ENCODE measurements around the gene LSM5. TPM values are rescaled to one million over a fixed set of nuclear protein-coding genes. Genes with fewer than 3 reads are reported as not detected.
A peak's percentile ranks its signal among the peaks of the same experiment; 100 is the strongest.
"Not testable (repeated sequence)": the region's sequence is repeated elsewhere in the genome, so short reads cannot be mapped to it uniquely, and the experiment has no call there.

The LSM5 gene
- total RNA-seq, 1 experiment from 2014 or later = 149 TPM

DNA sequence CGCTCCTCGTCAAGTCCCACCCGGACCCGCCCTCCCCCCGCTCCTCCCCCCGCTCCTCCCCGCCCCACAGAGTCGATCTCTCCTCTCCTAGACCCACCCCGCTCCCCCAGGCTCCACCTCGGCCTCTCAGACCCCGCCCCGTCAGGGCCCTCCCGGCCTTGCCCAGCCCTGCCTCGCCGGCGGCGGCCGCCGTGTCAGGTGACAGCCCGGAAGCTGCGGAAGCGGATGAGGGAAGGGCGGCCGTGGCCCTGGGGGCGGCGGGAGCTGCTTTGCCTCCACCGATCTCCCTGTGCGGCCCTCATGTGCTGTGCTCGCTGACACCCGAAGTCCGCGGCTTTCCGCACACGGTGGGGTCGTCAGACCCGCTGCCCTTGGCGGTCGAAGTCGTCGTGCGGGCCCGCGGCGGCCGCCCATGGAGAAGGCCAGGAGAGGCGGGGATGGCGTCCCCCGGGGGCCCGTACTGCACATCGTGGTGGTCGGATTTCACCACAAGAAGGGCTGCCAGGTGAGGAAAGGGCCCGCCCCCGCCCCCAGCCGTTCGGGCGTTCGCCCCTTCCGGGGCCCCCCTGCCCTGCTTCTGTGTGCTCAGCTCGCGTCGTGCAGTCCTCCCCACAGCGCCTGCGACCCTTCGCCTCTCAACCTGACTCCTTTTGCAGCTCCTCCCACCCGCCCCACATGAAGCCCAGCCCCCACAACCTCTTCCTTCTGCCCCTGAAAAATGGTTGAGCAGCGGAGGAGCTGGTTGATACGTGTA, 5.3 kb upstream of the LSM5 start, which contains the start of gene AVL9:
Gene AVL9 (plus strand): TSS at position 192 of the 754 bp plus-strand sequence. CDS start 221 bp downstream, at position 413.
- no peaks in the 10 kb centered on the region for H3K9me3 ChIP-seq (replicated peaks)
- H3K4me3 ChIP-seq = peak within 1 kb of the TSS; percentile 98
- H3K27me3 ChIP-seq = no peaks in the 10 kb centered on the region
- peak within 1 kb of the TSS; percentile 89 for H3K27ac ChIP-seq
- H3K4me1 ChIP-seq = no peaks in the 10 kb centered on the region
- peaks cover 2% of the 10 kb centered on the region; the same call in 1 of the 2 replicates for H3K36me3 ChIP-seq
- DNase-seq = peak; percentile 98 to 99

DNA sequence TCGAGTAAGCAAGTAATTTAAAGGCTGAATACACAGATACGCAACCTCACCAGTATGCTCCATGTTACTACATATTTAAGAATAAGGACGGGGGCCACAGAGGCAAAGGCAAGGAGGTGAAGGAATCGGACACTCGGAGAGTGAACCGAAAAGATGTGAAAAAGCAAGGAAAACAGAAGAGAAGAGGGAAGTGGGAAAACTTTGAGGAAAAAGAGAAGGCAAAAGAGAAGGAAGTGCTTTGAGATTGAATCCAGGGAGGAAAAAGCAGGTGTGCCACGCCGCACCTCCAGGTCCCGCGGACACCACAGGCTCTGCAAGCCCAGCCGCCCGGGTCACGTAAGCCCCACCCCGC, 4.7 kb upstream of the LSM5 start:
- no peak for DNase-seq
- Histone ChIP-seq H3K9me3 (replicated peaks) (no peaks in the 10 kb centered on the region), H3K36me3 (peaks cover 2% of the 10 kb centered on the region; the same call in 1 of the 2 replicates), H3K4me1 (no peaks in the 10 kb centered on the region), H3K27ac (no peak overlapping the region), H3K27me3 (no peaks in the 10 kb centered on the region), H3K4me3 (peak overlapping the region; percentile 98)

DNA sequence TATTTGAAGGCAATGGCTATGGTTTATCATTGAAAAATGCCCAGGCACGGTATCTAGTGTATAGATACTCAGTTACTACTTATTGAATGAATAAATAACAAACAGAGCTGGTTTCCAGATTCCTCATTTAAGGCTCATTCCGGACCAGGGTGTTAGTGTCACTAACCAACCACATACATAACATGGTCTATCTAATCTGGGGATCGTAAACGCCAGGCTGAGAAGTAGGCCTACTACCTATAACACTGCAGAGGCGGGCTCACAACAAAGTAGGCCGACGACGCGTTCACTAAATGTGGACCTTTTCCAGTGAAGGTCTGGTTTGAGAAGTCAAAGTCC, 423 bp downstream of the LSM5 start:
- H3K27ac ChIP-seq = peak overlapping the region; percentile 75
- no peaks in the 10 kb centered on the region; the same call in 1 of the 2 replicates for H3K4me1 ChIP-seq
- H3K9me3 ChIP-seq (replicated peaks) = no peaks in the 10 kb centered on the region
- no peaks in the 10 kb centered on the region for H3K27me3 ChIP-seq
- no peak for DNase-seq
- H3K36me3 ChIP-seq = peaks cover 15% of the 10 kb centered on the region
- H3K4me3 ChIP-seq = peak overlapping the region; percentile 83

- Histone ChIP-seq H3K9me3 (replicated peaks) (no peaks in the 10 kb centered on the region), H3K27me3 (no peaks in the 10 kb centered on the region), H3K36me3 (peaks cover 8% of the 10 kb centered on the region), H3K27ac (no peak overlapping the region), H3K4me1 (no peaks in the 10 kb centered on the region), H3K4me3 (no peak overlapping the region)
- no peak for DNase-seq
Measured at GRCh38 chr7:32481921-32482320, 8.3 kb downstream of the LSM5 start.

DNA sequence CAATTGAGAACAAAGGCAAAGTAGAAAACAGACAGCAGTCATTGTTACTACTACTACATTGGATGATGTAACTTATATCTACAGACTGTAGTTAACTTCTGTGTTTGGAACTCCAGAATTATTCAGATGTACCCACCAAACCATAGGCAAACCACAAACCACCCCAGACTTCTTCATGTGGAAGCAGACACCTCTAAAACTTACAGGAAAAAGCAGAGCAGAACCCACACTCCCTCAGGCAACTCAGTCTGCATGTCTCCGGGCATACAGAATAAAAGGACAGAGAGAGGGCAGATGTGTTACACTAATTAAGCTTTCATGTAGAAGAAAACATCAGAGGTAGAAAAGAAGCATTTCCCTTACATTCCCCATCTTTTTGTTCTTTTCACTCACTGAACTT, 9.0 kb downstream of the LSM5 start:
- Histone ChIP-seq H3K4me3 (no peak overlapping the region), H3K4me1 (no peaks in the 10 kb centered on the region), H3K9me3 (replicated peaks) (no peaks in the 10 kb centered on the region), H3K36me3 (peaks cover under 1% of the 10 kb centered on the region; the same call in 1 of the 2 replicates), H3K27ac (no peak overlapping the region), H3K27me3 (no peaks in the 10 kb centered on the region)
- no peak for DNase-seq

GRCh38 chr7:32479574-32480200, 10.5 kb downstream of the LSM5 start:
- H3K9me3 ChIP-seq (replicated peaks) = no peaks in the 10 kb centered on the region
- H3K4me1 ChIP-seq = no peaks in the 10 kb centered on the region
- no peaks in the 10 kb centered on the region for H3K36me3 ChIP-seq
- no peak overlapping the region for H3K4me3 ChIP-seq
- DNase-seq = peak; percentile 39 to 73
- no peaks in the 10 kb centered on the region for H3K27me3 ChIP-seq
- H3K27ac ChIP-seq = no peak overlapping the region

DNA sequence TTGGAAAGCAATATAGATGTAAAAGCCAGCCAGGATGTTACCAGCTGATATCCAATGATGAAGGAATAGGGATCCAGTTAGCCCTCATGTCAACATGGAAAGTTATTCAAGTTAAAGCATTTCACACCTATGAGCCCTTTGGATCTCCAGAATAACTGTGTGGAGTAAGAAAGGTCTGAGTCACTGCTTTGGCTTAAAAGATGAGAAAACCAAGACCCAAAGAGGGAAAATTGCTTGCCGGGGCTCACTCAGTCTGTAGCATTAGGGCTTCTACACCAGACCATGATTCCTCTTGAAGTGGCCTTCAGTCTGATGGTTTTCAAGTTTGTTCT, 12.6 kb downstream of the LSM5 start:
- Histone ChIP-seq H3K27me3 (no peaks in the 10 kb centered on the region), H3K4me3 (no peak overlapping the region), H3K36me3 (no peaks in the 10 kb centered on the region), H3K4me1 (no peaks in the 10 kb centered on the region), H3K9me3 (replicated peaks) (no peaks in the 10 kb centered on the region), H3K27ac (no peak overlapping the region)
- no peak for DNase-seq

GRCh38 chr7:32476816-32477648, 13.1 kb downstream of the LSM5 start:
- no peak overlapping the region for H3K27ac ChIP-seq

DNA sequence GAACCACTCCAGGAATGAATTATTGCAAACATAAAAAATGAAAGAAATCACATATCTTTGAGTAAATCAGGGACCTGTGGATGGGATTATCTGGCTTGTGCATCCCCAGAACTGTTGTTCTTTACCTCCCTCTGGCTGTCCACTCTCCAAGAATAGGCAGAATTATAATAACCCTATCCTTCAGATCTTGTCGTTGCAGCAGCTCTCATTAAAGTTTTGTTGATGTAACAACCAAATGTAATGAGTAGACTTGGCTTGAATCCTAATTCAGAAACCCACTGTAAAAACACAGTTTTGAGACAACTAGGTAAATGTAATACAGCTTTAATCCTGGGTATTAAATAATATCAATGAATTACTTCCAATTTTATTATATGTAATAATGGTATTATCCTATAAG, 16.2 kb downstream of the LSM5 start:
- no peaks in the 10 kb centered on the region for H3K4me1 ChIP-seq
- H3K36me3 ChIP-seq = no peaks in the 10 kb centered on the region
- H3K27me3 ChIP-seq = no peaks in the 10 kb centered on the region
- no peak overlapping the region for H3K4me3 ChIP-seq
- DNase-seq = no peak
- no peaks in the 10 kb centered on the region for H3K9me3 ChIP-seq (replicated peaks)
- no peak overlapping the region for H3K27ac ChIP-seq

More at GRCh38 chr7:32476816-32477648, 13.1 kb downstream of the LSM5 start:
- Histone ChIP-seq H3K4me1 (no peaks in the 10 kb centered on the region), H3K4me3 (no peak overlapping the region), H3K9me3 (replicated peaks) (no peaks in the 10 kb centered on the region), H3K27me3 (no peaks in the 10 kb centered on the region), H3K36me3 (no peaks in the 10 kb centered on the region)
- DNase-seq = no peak

DNA sequence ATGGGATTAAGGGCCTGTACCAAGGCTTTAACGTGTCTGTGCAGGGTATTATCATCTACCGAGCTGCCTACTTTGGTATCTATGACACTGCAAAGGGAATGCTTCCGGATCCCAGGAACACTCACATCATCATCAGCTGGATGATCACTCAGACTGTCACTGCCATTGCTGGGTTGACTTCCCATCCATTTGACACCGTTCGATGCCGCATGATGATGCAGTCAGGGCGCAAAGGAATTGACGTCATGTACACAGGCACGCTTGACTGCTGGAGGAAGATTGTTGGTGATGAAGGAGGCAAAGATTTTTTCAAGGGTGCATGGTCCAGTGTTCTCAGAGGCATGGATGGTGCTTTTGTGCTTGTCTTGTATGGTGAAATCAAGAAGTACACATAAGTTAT, 18.2 kb downstream of the LSM5 start:
- DNase-seq = no peak
- H3K27me3 ChIP-seq = no peaks in the 10 kb centered on the region
- no peak overlapping the region for H3K27ac ChIP-seq
- no peaks in the 10 kb centered on the region for H3K36me3 ChIP-seq
- H3K4me3 ChIP-seq = no peak overlapping the region
- H3K9me3 ChIP-seq (replicated peaks) = no peaks in the 10 kb centered on the region
- H3K4me1 ChIP-seq = no peaks in the 10 kb centered on the region

GRCh38 chr7:32470871-32471270, 19.3 kb downstream of the LSM5 start:
- Histone ChIP-seq H3K9me3 (replicated peaks) (no peaks in the 10 kb centered on the region), H3K27me3 (no peaks in the 10 kb centered on the region)

GRCh38 chr7:32470004-32470403, 20.2 kb downstream of the LSM5 start:
- not testable (repeated sequence) for H3K4me1 ChIP-seq; H3K4me3 ChIP-seq; DNase-seq; H3K9me3 ChIP-seq (replicated peaks); H3K27ac ChIP-seq; H3K27me3 ChIP-seq; H3K36me3 ChIP-seq

More at GRCh38 chr7:32470871-32471270, 19.3 kb downstream of the LSM5 start:
- H3K27ac ChIP-seq = no peak overlapping the region
- no peak for DNase-seq
- no peaks in the 10 kb centered on the region for H3K4me1 ChIP-seq
- no peak overlapping the region for H3K4me3 ChIP-seq
- no peaks in the 10 kb centered on the region for H3K36me3 ChIP-seq

- not testable (repeated sequence) for DNase-seq; H3K36me3 ChIP-seq; H3K27me3 ChIP-seq; H3K27ac ChIP-seq; H3K4me1 ChIP-seq; H3K4me3 ChIP-seq; H3K9me3 ChIP-seq (replicated peaks)
Measured at GRCh38 chr7:32464641-32465416, 25.4 kb downstream of the LSM5 start.

- peak in 1 of 2 experiments; percentile 26 for DNase-seq
- H3K9me3 ChIP-seq (replicated peaks) = no peaks in the 10 kb centered on the region
Measured at GRCh38 chr7:32462977-32463376, 27.2 kb downstream of the LSM5 start.

More at GRCh38 chr7:32462977-32463376, 27.2 kb downstream of the LSM5 start:
- H3K36me3 ChIP-seq = no peaks in the 10 kb centered on the region
- H3K27me3 ChIP-seq = no peaks in the 10 kb centered on the region
- H3K4me3 ChIP-seq = no peak overlapping the region
- no peak overlapping the region for H3K27ac ChIP-seq
- no peaks in the 10 kb centered on the region for H3K4me1 ChIP-seq
